SK-N-SH (cell line): ENCODE data around the gene BDKRB2. TPM values are rescaled to one million over a fixed set of nuclear protein-coding genes. Genes with fewer than 3 reads are reported as not detected.

Experiments
- CTCF ChIA-PET: fragments of 300-600, 350-600 bp; formaldehyde crosslinking; extraction: SDS; loops from one replicate; lab custom pipeline; 2021; lab: Yijun Ruan, JAX
- POLR2A ChIA-PET: fragments of 350-600 bp; sonication (Branson Sonifier 250); formaldehyde crosslinking; extraction: SDS; loops from one replicate; lab custom pipeline; 2020; ENCODE audit warnings: antibody characterized with exemption, inconsistent platforms; lab: Yijun Ruan, JAX
- DNase-seq: peaks from one replicate; pipeline ENCODE4 v3.0.0; 2012
- H2AFZ ChIP-seq: fragments of 200-600 bp; sonication (generic); 2 replicates; pipeline ENCODE4 v1.8.1; 2016; ENCODE audit warnings: antibody characterized with exemption, mild to moderate bottlenecking, low read depth
- H3F3A ChIP-seq: fragments of 200-600 bp; sonication (generic); replicated peaks from 2 replicates; pipeline ENCODE3; 2016; ENCODE audit warnings: antibody characterized with exemption, mild to moderate bottlenecking; ENCODE audit not compliant: insufficient read depth
- H3K27ac ChIP-seq, 2 experiments: fragments of 200-500 bp in 1 of 2; fragments of 200-600 bp in 1 of 2; sonication (Bioruptor generic) in 1 of 2; sonication (generic), shearing (Covaris generic) in 1 of 2; 2 replicates each; pipeline versions ENCODE4 v1.5.1 to v1.6.1; 2014 to 2016; ENCODE audit warnings: low read depth in 2 of 2, inconsistent platforms in 1 of 2, low read length in 1 of 2, mild to moderate bottlenecking in 1 of 2, mixed read lengths in 1 of 2
- H3K27me3 ChIP-seq: fragments of 200-600 bp; sonication (generic), shearing (Covaris generic); 2 replicates; pipeline ENCODE4 v1.6.1; 2016; ENCODE audit warnings: mixed run types; ENCODE audit not compliant: insufficient read depth
- H3K36me3 ChIP-seq, 2 experiments: fragments of 200-500 bp in 1 of 2; fragments of 200-600 bp in 1 of 2; sonication (Bioruptor generic) in 1 of 2; sonication (generic) in 1 of 2; replicated peaks in 1 of 2; 2 replicates each; pipeline versions ENCODE3 to v1.5.1; 2014 to 2016; ENCODE audit warnings: low read length in 1 of 2, mild to moderate bottlenecking in 1 of 2; ENCODE audit not compliant: insufficient read depth in 2 of 2, control insufficient read depth in 1 of 2
- H3K4me1 ChIP-seq, 2 experiments: fragments of 200-500 bp in 1 of 2; fragments of 200-600 bp in 1 of 2; sonication (Bioruptor generic) in 1 of 2; sonication (generic), shearing (Covaris generic) in 1 of 2; 2 replicates each; pipeline versions ENCODE4 v1.5.1 to v1.6.1; 2014 to 2016; ENCODE audit warnings: low read depth in 1 of 2, low read length in 1 of 2, mixed run types in 1 of 2; ENCODE audit not compliant: insufficient read depth in 2 of 2, control insufficient read depth in 1 of 2
- H3K4me2 ChIP-seq: fragments of 200-600 bp; sonication (generic), shearing (Covaris generic); 2 replicates; pipeline ENCODE4 v1.6.1; 2017; ENCODE audit warnings: mixed run types
- H3K4me3 ChIP-seq, 2 experiments: fragments of 200-500 bp in 1 of 2; fragments of 200-600 bp in 1 of 2; sonication (Bioruptor generic) in 1 of 2; sonication (generic), shearing (Covaris generic) in 1 of 2; 2 replicates each; pipeline versions ENCODE4 v1.5.1 to v1.8.1; 2014 to 2016; ENCODE audit warnings: low read depth in 2 of 2, inconsistent platforms in 1 of 2, low read length in 1 of 2, mild to moderate bottlenecking in 1 of 2, mixed read lengths in 1 of 2, moderate library complexity in 1 of 2
- H3K79me2 ChIP-seq: fragments of 200-600 bp; sonication (generic); 2 replicates; pipeline ENCODE4 v1.8.1; 2017; ENCODE audit warnings: mild to moderate bottlenecking; ENCODE audit not compliant: insufficient read depth
- H3K9ac ChIP-seq: fragments of 200-600 bp; sonication (generic); 2 replicates; pipeline ENCODE4 v1.6.1; 2017; ENCODE audit warnings: mixed run types
- H3K9me2 ChIP-seq: fragments of 200-600 bp; sonication (generic); 2 replicates; pipeline ENCODE4 v1.6.1; 2017; ENCODE audit warnings: mixed run types
- H3K9me3 ChIP-seq: fragments of 200-600 bp; sonication (generic); 2 replicates; pipeline ENCODE4 v1.6.1; 2017; ENCODE audit warnings: mixed run types, mild to moderate bottlenecking, moderate library complexity
- H4K20me1 ChIP-seq: fragments of 200-600 bp; sonication (generic); 2 replicates; pipeline ENCODE4 v1.6.1; 2017; ENCODE audit warnings: mild to moderate bottlenecking, mixed run types; ENCODE audit not compliant: insufficient read depth
- CHD2 ChIP-seq: fragments of 150-350 bp; IDR thresholded peaks from 2 replicates; pipeline ENCODE4 v1.6.1; 2018; ENCODE audit warnings: low read length; ENCODE audit not compliant: partially characterized antibody
- CTCF ChIP-seq: fragments of 200-600 bp; sonication (generic); IDR thresholded peaks from 2 replicates; pipeline ENCODE4 v1.6.1; 2017; ENCODE audit warnings: antibody characterized with exemption, mild to moderate bottlenecking, moderate library complexity
- FOXM1 ChIP-seq: IDR thresholded peaks from 2 replicates; pipeline ENCODE4 v1.4.0; 2012; ENCODE audit warnings: low read depth, mild to moderate bottlenecking
- GATA2 ChIP-seq: sonication (generic); formaldehyde crosslinking; IDR thresholded peaks from 2 replicates; pipeline ENCODE4 v1.5.0; 2020; ENCODE audit warnings: mild to moderate bottlenecking, missing genetic modification reagents
- JUND ChIP-seq: IDR thresholded peaks from 2 replicates; pipeline ENCODE4 v1.4.0; 2012
- MEF2A ChIP-seq: IDR thresholded peaks from 2 replicates; pipeline ENCODE4 v1.4.0; 2012; ENCODE audit warnings: low read depth, borderline replicate concordance
- MXI1 ChIP-seq: IDR thresholded peaks from 2 replicates; pipeline ENCODE4 v1.6.1; 2012; ENCODE audit warnings: mild to moderate bottlenecking, low read depth, low read length, improper control_type of control experiment
- PBX3 ChIP-seq: IDR thresholded peaks from 2 replicates; pipeline ENCODE4; 2012
- POLR2AphosphoS5 ChIP-seq: IDR thresholded peaks from 2 replicates; pipeline ENCODE4 v1.6.1; 2012; ENCODE audit warnings: low read depth, low read length
- RCOR1 ChIP-seq: fragments of 150-350 bp; IDR thresholded peaks from 2 replicates; pipeline ENCODE4 v1.6.1; 2017; ENCODE audit warnings: antibody characterized with exemption, low read length
- SIN3A ChIP-seq: IDR thresholded peaks from 2 replicates; pipeline ENCODE4 v1.6.1; 2012; ENCODE audit warnings: low read depth, mild to moderate bottlenecking, low read length, moderate library complexity, borderline replicate concordance
- TCF12 ChIP-seq: IDR thresholded peaks from 2 replicates; pipeline ENCODE4 v1.4.0; 2012
- TEAD4 ChIP-seq: IDR thresholded peaks from 2 replicates; pipeline ENCODE4 v1.4.0; 2012; ENCODE audit warnings: mild to moderate bottlenecking, borderline replicate concordance; ENCODE audit not compliant: insufficient read depth
- USF1 ChIP-seq: IDR thresholded peaks from 2 replicates; pipeline ENCODE4 v1.4.0; 2012; ENCODE audit warnings: low read depth, borderline replicate concordance
- WGBS: methylation state at CpG from one replicate; pipeline ENCODE4 v1.1.6; 2017; ENCODE audit warnings: low lambda C conversion rate; 5-methylcytosine and 5-hydroxymethylcytosine counted together
- polyA plus RNA-seq, 3 experiments: library from polyadenylated mRNA; depleted of rRNA; stranded (reverse); fragments of >200 nt; gene quantifications; 2 replicates each; pipeline ENCODE4 v1.2.3, GENCODE V29; 2012

The BDKRB2 gene
- polyA plus RNA-seq, 1 of the 3 experiments (the other 2 are of a cell fraction): 4.8 TPM

GRCh38 chr14:96261772-96262655 lies 57.4 kb downstream of the BDKRB2 start:
- H3F3A ChIP-seq: peaks cover 7% of the 10 kb centered on the region
- no peaks in the 10 kb centered on the region for H3K9me2 ChIP-seq
- TF ChIP-seq TCF12 (no peak), JUND (no peak), USF1 (no peak), CTCF (no peak), MXI1 (no peak), TEAD4 (no peak), CHD2 (no peak), FOXM1 (no peak), SIN3A (no peak), GATA2 (CRISPR knock-in tag) (no peak), MEF2A (no peak), POLR2AphosphoS5 (no peak), PBX3 (no peak), RCOR1 (no peak)
- POLR2A ChIA-PET: interaction anchor here (0.7 kb wide), 1 partner anchor 163 kb away, joined by 7 read pairs; no protein-coding TSS in a partner anchor
- no peak for DNase-seq
- no peaks in the 10 kb centered on the region for H3K27me3 ChIP-seq
- peaks cover 10% of the 10 kb centered on the region; the same call in 1 of the 2 replicates for H3K9me3 ChIP-seq
- no peak overlapping the region for H3K9ac ChIP-seq
- peaks cover 68% of the 10 kb centered on the region for H3K79me2 ChIP-seq
- no peaks in the 10 kb centered on the region for H4K20me1 ChIP-seq
- no peak overlapping the region for H3K27ac ChIP-seq
- WGBS: 88% methylated on average over 11 of the region's 16 CpGs
- H3K4me1 ChIP-seq: peaks cover 2 to 18% of the 10 kb centered on the region in 2 experiments; a peak in 3 of 4 replicates
- H3K4me2 ChIP-seq: no peak overlapping the region
- CTCF ChIA-PET: interaction anchor here (3.0 to 3.3 kb wide), 2 partner anchors 12 to 162 kb away, joined by 21 to 27 read pairs; no protein-coding TSS in a partner anchor
- no peak overlapping the region for H2AFZ ChIP-seq
- H3K36me3 ChIP-seq: peaks cover 0 to 42% of the 10 kb centered on the region in 2 experiments
- no peak overlapping the region for H3K4me3 ChIP-seq
